Measurements from ENCODE around the gene PPP1R3E. TPM values are rescaled to one million over a fixed set of nuclear protein-coding genes. Genes with fewer than 3 reads are reported as not detected.

Gene PPP1R3E
- polyA plus RNA-seq, 1 donor from 2014 or later = 17.2 TPM

DNA sequence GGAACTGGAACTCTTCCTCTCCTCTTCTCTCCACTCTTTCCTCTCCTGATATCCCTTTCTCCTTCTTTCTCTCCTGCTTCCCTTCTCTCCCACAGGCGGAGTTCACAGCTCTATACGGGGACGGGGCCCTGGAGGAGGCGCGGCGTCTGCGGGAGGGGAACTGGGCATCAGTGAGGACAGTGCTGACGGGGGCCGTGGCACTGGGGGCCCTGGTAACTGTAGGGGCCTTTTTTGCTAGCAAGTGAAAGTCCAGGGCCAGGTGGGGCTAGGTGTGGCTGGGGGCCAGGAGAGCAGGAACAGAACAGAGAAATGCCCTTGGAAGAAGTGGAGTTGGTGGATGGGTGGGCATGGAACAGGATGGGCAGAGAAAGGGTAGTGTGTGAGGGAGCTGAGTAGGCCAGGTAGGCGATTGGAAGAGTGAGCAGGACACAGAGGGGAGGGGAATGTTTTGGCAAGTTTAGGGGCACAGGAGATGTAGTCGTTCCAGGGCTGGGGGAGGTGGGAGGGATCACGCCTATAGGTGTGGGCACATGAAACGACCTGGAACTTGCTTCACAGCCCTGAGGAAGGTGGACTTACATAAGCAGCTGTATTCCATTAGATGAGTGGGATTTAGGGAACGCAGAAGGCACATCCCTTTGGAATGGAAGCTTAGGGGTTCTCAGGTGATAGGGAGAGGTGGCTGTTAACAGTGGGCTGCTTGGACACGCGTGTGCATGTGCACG, 6.2 kb upstream of the PPP1R3E start:
- Histone ChIP-seq H3K27ac (ENCODE audit: low read length) (no peak overlapping the region), H3K9ac (ENCODE audit: low read length) (no peak overlapping the region), H3K4me2 (ENCODE audit: low read length) (no peak overlapping the region), H3K36me3 (ENCODE audit: insufficient read depth, low read length) (no peaks in the 10 kb centered on the region), H3K4me3 (ENCODE audit: low read length) (peak overlapping the region; percentile 84), H3K9me3 (ENCODE audit: low read length) (no peaks in the 10 kb centered on the region), H2AFZ (ENCODE audit: low read depth, low read length) (no peak overlapping the region), H3K9me2 (ENCODE audit: insufficient read depth, low read length) (no peaks in the 10 kb centered on the region), H3K27me3 (ENCODE audit: insufficient read depth, low read depth, low read length) (no peaks in the 10 kb centered on the region), H3K79me2 (replicated peaks; ENCODE audit: insufficient read depth, low read length) (peaks cover 25% of the 10 kb centered on the region), H4K20me1 (ENCODE audit: insufficient read depth) (no peaks in the 10 kb centered on the region), H3F3A (ENCODE audit: insufficient read depth, low read length, poor library complexity, severe bottlenecking) (no peaks in the 10 kb centered on the region)
- TF ChIP-seq, protein P1, sequence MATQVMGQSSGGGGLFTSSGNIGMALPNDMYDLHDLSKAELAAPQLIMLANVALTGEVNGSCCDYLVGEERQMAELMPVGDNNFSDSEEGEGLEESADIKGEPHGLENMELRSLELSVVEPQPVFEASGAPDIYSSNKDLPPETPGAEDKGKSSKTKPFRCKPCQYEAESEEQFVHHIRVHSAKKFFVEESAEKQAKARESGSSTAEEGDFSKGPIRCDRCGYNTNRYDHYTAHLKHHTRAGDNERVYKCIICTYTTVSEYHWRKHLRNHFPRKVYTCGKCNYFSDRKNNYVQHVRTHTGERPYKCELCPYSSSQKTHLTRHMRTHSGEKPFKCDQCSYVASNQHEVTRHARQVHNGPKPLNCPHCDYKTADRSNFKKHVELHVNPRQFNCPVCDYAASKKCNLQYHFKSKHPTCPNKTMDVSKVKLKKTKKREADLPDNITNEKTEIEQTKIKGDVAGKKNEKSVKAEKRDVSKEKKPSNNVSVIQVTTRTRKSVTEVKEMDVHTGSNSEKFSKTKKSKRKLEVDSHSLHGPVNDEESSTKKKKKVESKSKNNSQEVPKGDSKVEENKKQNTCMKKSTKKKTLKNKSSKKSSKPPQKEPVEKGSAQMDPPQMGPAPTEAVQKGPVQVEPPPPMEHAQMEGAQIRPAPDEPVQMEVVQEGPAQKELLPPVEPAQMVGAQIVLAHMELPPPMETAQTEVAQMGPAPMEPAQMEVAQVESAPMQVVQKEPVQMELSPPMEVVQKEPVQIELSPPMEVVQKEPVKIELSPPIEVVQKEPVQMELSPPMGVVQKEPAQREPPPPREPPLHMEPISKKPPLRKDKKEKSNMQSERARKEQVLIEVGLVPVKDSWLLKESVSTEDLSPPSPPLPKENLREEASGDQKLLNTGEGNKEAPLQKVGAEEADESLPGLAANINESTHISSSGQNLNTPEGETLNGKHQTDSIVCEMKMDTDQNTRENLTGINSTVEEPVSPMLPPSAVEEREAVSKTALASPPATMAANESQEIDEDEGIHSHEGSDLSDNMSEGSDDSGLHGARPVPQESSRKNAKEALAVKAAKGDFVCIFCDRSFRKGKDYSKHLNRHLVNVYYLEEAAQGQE (IDR thresholded peaks at IDR 0.05; ENCODE audit: borderline replicate concordance) = no peak
- TF ChIP-seq, protein P2, sequence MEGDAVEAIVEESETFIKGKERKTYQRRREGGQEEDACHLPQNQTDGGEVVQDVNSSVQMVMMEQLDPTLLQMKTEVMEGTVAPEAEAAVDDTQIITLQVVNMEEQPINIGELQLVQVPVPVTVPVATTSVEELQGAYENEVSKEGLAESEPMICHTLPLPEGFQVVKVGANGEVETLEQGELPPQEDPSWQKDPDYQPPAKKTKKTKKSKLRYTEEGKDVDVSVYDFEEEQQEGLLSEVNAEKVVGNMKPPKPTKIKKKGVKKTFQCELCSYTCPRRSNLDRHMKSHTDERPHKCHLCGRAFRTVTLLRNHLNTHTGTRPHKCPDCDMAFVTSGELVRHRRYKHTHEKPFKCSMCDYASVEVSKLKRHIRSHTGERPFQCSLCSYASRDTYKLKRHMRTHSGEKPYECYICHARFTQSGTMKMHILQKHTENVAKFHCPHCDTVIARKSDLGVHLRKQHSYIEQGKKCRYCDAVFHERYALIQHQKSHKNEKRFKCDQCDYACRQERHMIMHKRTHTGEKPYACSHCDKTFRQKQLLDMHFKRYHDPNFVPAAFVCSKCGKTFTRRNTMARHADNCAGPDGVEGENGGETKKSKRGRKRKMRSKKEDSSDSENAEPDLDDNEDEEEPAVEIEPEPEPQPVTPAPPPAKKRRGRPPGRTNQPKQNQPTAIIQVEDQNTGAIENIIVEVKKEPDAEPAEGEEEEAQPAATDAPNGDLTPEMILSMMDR (IDR thresholded peaks at IDR 0.05; ENCODE audit: poor library complexity, severe bottlenecking) = no peak
- no peak for TF ChIP-seq MXI1 (conservative IDR thresholded peaks at IDR 0.05; ENCODE audit: poor library complexity, severe bottlenecking)
- TF ChIP-seq TAF1 (IDR thresholded peaks at IDR 0.05; ENCODE audit: low read depth) = no peak
- no peak for TF ChIP-seq EZH2 (IDR thresholded peaks at IDR 0.05; ENCODE audit: borderline replicate concordance, insufficient read depth, low read length, poor library complexity, severe bottlenecking)
- no peak for TF ChIP-seq POLR2AphosphoS5 (IDR thresholded peaks at IDR 0.05)
- no peak for TF ChIP-seq RAD21 (conservative IDR thresholded peaks at IDR 0.05)
- TF ChIP-seq EP300 (conservative IDR thresholded peaks at IDR 0.05; ENCODE audit: poor library complexity, severe bottlenecking) = no peak
- TF ChIP-seq SMC3 (conservative IDR thresholded peaks at IDR 0.05; ENCODE audit: poor library complexity) = no peak

DNA sequence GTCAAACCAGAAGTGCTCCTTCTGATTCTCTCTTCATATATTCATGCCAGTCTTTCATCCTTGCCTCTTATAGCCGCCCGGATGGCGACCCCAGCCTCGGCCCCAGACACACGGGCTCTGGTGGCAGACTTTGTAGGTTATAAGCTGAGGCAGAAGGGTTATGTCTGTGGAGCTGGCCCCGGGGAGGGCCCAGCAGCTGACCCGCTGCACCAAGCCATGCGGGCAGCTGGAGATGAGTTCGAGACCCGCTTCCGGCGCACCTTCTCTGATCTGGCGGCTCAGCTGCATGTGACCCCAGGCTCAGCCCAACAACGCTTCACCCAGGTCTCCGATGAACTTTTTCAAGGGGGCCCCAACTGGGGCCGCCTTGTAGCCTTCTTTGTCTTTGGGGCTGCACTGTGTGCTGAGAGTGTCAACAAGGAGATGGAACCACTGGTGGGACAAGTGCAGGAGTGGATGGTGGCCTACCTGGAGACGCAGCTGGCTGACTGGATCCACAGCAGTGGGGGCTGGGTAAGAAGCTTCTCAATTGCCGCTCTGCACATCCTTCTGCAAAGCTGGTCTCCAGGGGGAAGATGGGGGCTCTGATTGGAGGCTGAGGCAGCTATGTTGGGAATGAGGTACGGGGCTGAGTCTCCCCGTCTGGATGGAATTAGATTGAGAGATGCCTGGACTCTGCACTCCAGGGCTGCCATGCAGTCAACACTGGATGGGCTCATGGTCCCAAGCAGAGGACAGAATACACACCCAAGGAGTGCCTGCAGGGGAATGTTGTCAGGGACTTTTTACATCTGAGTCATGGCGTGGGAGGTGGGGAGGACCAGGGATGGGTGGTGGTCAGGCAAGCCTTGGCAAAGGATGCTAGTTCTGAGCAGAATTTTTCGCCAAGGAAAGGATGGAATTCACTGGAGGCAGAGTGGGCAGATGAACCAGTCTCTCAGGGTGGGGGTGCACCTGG, 5.3 kb upstream of the PPP1R3E start:
- TF ChIP-seq POLR2AphosphoS5 (IDR thresholded peaks at IDR 0.05) = no peak
- TF ChIP-seq MXI1 (conservative IDR thresholded peaks at IDR 0.05; ENCODE audit: poor library complexity, severe bottlenecking) = no peak

More for the DNA sequence above, 5.3 kb upstream of the PPP1R3E start:
- Histone ChIP-seq H3K4me3 (ENCODE audit: low read length) (peak overlapping the region; percentile 84), H4K20me1 (ENCODE audit: insufficient read depth) (no peaks in the 10 kb centered on the region), H3F3A (ENCODE audit: insufficient read depth, low read length, poor library complexity, severe bottlenecking) (peaks cover 3% of the 10 kb centered on the region), H3K79me2 (replicated peaks; ENCODE audit: insufficient read depth, low read length) (peaks cover 25% of the 10 kb centered on the region), H3K9ac (ENCODE audit: low read length) (peak overlapping the region; percentile 96), H3K9me2 (ENCODE audit: insufficient read depth, low read length) (no peaks in the 10 kb centered on the region), H3K4me2 (ENCODE audit: low read length) (peak overlapping the region; percentile 92), H2AFZ (ENCODE audit: low read depth, low read length) (no peak overlapping the region), H3K9me3 (ENCODE audit: low read length) (no peaks in the 10 kb centered on the region), H3K27me3 (ENCODE audit: insufficient read depth, low read depth, low read length) (no peaks in the 10 kb centered on the region), H3K27ac (ENCODE audit: low read length) (peak overlapping the region; percentile 84), H3K36me3 (ENCODE audit: insufficient read depth, low read length) (no peaks in the 10 kb centered on the region)

All from neural cell (in vitro differentiated cells).